GM15510 (cell line): ENCODE data around the gene WDFY1.

Experiments
- POLR2A ChIP-seq: IDR thresholded peaks from 3 replicates; pipeline ENCODE4 v1.6.1; 2011; ENCODE audit warnings: borderline replicate concordance; ENCODE audit not compliant: insufficient read length; ENCODE audit errors: extremely low read depth

Gene WDFY1

GRCh38 chr2:223870840-223871611 is 74.1 kb downstream of the WDFY1 start:
- TF ChIP-seq POLR2A, result no peak

DNA sequence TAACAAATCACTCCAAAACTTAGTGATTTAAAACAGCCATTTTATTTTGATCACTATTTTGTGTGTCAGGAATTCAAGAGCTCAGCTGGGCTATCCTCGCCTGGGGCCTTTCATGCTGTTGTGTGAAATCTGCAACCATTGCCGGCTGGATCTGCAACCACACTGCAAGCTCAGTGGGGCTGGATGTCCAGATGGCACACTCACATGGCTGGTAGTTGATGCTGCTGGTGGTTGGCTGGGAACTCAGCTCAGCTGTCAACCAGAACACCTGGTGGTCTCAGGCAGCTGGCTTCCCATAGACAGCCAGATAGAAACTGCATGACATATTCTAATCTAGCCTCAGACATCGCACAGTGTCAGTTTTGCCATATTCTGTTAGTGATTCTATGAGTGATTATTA is 77.1 kb downstream of the WDFY1 start:
- TF ChIP-seq POLR2A, result no peak

GRCh38 chr2:223865907-223866508 is 79.1 kb downstream of the WDFY1 start:
- TF ChIP-seq POLR2A, result no peak

- no peak for TF ChIP-seq POLR2A
Observed at GRCh38 chr2:223865124-223865523, 80.0 kb downstream of the WDFY1 start.

- no peak for TF ChIP-seq POLR2A
Observed at GRCh38 chr2:223863491-223863890, 81.6 kb downstream of the WDFY1 start.

DNA sequence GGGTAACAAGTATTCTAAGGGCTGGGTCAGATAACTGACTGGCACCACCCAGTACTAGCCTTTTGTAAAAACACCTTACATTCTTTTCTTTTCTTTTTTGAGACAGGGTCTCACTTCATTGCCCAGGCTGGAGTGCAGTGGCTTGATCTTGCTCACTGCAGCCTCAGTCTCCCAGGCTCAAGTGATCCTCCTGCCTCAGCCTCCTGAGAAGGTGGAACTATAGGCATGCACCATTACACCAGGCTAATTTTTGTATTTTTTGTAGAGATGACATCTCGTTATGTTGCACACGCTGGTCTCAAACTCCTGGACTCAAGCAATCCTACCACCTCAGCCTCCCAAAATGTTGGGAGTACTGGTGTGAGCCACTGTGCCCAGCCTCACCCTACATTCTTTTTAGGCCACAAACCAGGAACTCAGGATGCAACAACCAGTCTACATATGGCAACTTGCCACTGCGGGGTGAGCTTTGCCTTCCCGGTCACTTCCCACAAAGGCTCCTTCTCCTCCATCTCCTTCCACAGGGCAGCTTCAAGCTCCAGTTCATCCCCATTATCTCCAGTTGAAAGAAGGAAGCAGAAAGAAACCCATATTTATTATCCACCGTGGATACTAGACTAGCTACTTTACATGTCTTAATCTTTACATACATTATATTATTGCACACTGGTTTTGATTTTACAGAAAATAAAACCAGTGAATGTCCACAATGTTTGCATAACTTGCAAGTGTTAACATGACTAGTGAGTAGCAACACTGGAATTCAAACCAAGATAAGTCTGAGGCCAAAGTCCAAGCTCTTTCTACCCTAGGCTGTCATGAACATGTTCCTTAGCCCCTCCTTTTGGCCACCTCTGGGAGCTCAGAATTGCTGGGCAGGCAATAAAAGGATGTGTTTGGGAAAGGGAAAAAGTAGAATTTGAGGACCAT is 84.1 kb downstream of the WDFY1 start:
- TF ChIP-seq POLR2A, result no peak

DNA sequence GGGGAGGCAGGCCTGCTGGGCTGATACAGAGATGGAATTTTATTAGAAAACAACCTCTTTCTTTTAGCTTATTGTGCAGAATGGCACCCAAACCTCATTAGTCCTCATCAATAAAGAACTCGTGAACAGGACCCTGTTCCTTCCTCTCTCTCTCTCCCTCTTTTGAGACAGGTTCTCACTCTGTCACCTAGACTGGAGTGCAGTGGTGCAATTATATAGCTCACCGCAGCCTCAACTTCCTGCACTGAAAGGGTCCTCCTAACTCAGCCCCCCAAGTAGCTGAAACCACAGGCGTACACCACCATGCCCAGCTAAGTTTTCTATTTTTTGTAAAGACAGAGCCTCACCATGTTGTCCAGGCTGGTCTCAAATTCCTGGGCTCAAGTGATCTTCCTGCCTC is 86.1 kb downstream of the WDFY1 start:
- no peak for TF ChIP-seq POLR2A

DNA sequence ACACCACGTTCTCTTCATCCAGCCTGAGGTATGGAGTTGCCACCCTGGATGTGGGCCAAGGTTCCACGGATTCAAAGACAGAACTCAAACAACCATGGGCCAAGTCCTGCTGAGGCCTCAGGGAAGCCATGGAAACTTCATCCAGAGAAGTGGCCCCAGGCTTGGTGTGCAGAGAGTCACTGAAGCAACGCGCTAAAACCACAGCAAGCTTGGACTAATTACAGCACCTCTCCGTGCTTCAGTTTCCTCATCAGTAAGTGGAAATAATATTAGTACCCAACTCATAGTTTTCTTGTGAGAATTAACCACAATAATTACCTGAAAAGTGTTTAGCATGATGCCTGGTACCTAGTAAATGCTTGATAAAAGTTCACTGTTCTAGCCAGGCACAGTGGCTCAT is 88.6 kb downstream of the WDFY1 start:
- TF ChIP-seq POLR2A, result no peak

DNA sequence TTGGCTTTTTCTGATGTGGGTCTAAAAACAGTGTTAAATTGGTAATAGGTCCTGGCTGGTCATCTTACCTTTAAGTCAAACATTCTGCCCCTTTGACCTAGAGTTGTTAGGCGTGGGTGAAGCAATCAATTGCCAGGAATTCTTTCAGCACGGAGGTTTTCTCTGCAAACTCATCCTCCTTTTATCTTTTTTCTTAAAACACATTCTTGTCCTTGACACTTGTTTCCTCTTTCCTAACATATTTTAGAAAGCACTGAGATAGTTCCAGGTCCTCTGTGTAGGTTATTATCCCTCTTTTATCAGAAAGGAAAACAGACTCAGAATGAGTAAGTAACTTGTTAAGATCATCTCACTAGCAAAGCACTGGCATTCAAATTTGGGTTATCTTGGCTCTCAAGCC is 89.1 kb downstream of the WDFY1 start:
- TF ChIP-seq POLR2A, result no peak

DNA sequence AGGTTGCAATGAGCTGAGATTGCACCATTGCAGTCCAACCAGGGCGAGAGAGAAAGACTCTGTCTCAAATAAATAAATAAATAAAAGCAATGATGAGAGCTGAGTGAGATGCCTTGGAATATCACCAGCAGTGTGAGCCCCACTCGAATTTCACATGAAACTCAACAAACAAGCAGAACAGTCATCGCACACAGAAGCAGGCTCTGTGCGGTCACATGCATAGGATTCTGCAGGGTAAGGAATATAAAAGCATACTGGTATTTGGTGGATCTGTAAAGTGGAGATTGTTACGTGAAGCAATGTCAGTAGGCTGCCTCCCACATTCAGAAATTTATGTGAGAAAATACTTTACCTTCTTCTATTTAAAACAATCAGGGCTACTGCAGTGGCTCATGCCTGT is 89.7 kb downstream of the WDFY1 start:
- TF ChIP-seq POLR2A, result no peak

GRCh38 chr2:223854741-223855140 is 90.4 kb downstream of the WDFY1 start:
- TF ChIP-seq POLR2A, result no peak

- TF ChIP-seq POLR2A, result no peak
Observed at GRCh38 chr2:223853425-223853837, 91.7 kb downstream of the WDFY1 start.

GRCh38 chr2:223852281-223852795 is 92.8 kb downstream of the WDFY1 start:
- TF ChIP-seq POLR2A, result no peak

DNA sequence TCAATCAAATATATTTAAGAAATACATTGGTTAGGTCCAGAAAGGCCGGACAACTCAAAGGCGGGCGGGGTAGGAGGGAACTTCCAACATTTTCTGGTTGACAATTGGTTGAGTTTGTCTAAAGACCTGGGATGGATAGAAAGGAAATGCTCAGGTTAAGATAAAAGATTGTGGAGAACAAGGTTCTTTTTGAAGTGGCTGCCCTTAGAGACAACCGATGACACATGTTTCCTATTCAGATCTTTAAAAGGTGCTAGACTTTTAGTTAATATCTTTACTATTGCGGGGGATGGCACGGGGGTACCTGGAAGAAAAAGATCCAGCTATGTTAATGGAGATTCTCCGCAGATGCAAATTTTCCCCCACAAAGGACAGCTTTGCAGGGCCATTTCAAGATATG is 97.7 kb downstream of the WDFY1 start:
- TF ChIP-seq POLR2A, result no peak

DNA sequence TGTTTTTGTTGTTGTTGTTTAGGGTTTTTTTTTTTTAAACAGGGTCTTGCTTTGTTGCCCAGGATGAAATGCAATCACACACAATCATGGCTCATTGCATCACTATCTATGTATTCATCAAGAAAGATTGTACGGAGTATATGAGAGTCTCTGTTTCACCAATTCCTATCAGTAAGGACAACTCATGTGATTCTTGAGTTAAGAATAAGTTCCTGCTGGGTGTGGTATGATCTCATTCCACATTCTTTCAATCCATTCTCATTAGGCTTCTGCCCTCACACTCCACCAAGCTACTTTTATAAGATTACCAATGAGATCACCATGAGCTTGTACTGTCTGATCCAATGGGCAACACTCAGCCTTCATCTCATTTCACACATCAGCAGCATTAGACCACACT is 98.6 kb downstream of the WDFY1 start:
- TF ChIP-seq POLR2A, result no peak
